ENCODE measurements around the gene PDSS2.

The PDSS2 gene

DNA sequence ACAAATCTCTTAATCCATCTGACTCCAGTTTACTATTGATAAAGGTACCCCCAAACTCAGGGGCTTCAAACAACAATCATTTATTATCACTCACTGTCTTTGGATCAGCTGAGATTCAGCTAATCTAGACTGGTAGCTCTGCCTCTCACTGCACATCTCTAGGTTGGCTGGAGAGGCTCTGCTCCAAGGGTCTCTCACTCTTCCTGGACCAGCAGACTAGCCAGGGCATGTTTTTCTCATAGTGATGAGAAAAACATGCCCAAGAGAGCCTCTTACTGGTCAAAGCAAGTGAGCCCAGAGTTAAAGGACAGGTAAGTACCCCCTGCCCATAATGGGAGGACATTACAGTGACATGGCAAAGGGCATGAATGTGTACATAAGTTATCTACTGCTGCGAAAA lies 228.9 kb downstream of the PDSS2 start:
- Histone ChIP-seq H3K27me3 (ENCODE audit: low read length) (no peaks in the 10 kb centered on the region), H3K9me3 (ENCODE audit: insufficient read depth, low read length) (no peaks in the 10 kb centered on the region), H3K4me2 (ENCODE audit: low read depth, low read length, poor library complexity, severe bottlenecking) (no peak overlapping the region), H3K9me2 (replicated peaks; ENCODE audit: insufficient read depth, low read length) (no peaks in the 10 kb centered on the region), H3F3A (ENCODE audit: insufficient read depth) (no peaks in the 10 kb centered on the region), H3K9ac (ENCODE audit: low read length) (no peak overlapping the region), H3K4me3 (ENCODE audit: insufficient read depth, low read length, poor library complexity, severe bottlenecking) (no peak overlapping the region), H3K79me2 (ENCODE audit: insufficient read depth, low read length) (no peaks in the 10 kb centered on the region), H4K20me1 (ENCODE audit: low read depth, low read length) (no peaks in the 10 kb centered on the region), H3K27ac (ENCODE audit: low read depth, low read length) (no peak overlapping the region), H3K36me3 (ENCODE audit: low read length) (no peaks in the 10 kb centered on the region), H2AFZ (ENCODE audit: low read depth, low read length, severe bottlenecking) (no peak overlapping the region)
- TF ChIP-seq CTCF (IDR thresholded peaks at IDR 0.05; ENCODE audit: insufficient read depth, low read length, poor library complexity, severe bottlenecking) (no peak), EZH2phosphoT487 (conservative IDR thresholded peaks at IDR 0.05; ENCODE audit: low read length) (no peak)

DNA sequence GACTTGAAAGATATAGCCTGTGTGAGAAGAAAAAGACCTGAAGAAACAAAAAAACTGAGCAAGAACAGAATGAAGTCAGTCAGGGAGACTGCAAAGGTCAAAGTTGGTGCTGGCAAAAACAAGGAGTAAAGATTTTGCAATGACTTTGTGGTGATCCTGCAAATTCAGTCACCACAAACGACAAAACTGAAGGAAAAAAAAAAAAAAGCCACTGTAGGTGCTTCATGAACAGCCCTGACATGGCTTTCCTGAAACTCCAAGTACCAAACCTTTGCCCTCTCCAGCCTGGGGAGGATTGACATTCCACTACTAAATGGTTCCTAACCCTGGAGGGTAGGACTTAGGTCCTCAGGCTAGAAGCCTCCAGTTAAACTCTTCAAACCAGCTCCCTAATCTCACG lies 229.3 kb downstream of the PDSS2 start:
- TF ChIP-seq CTCF (IDR thresholded peaks at IDR 0.05; ENCODE audit: insufficient read depth, low read length, poor library complexity, severe bottlenecking) (no peak), EZH2phosphoT487 (conservative IDR thresholded peaks at IDR 0.05; ENCODE audit: low read length) (no peak)
- no peaks in the 10 kb centered on the region for H3F3A ChIP-seq (ENCODE audit: insufficient read depth)
- H4K20me1 ChIP-seq (ENCODE audit: low read depth, low read length) = no peaks in the 10 kb centered on the region
- H3K27ac ChIP-seq (ENCODE audit: low read depth, low read length) = no peak overlapping the region
- H3K9ac ChIP-seq (ENCODE audit: low read length) = no peak overlapping the region
- no peak overlapping the region for H3K4me2 ChIP-seq (ENCODE audit: low read depth, low read length, poor library complexity, severe bottlenecking)
- H3K36me3 ChIP-seq (ENCODE audit: low read length) = no peaks in the 10 kb centered on the region
- no peaks in the 10 kb centered on the region for H3K27me3 ChIP-seq (ENCODE audit: low read length)
- H3K4me3 ChIP-seq (ENCODE audit: insufficient read depth, low read length, poor library complexity, severe bottlenecking) = no peak overlapping the region
- H2AFZ ChIP-seq (ENCODE audit: low read depth, low read length, severe bottlenecking) = no peak overlapping the region
- H3K9me2 ChIP-seq (replicated peaks; ENCODE audit: insufficient read depth, low read length) = no peaks in the 10 kb centered on the region
- H3K79me2 ChIP-seq (ENCODE audit: insufficient read depth, low read length) = no peaks in the 10 kb centered on the region
- H3K9me3 ChIP-seq (ENCODE audit: insufficient read depth, low read length) = no peaks in the 10 kb centered on the region

DNA sequence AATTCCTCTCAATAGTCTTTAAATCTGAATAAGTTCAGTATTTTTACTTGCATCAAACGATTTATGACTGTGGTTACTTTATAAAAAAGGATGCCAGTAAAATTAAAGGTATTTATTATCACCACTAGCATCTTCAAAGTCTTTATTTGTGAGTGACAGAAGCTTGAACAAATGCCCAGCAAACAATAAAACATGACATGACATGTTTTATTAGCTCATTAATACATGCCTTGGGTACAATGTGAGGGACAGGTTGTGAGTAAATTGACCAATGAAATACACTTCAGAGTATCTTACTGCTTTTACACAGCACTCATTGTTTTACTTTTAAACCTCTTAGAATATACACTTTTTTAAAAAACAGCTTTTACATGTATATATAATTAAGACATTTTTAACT lies 230.6 kb downstream of the PDSS2 start:
- TF ChIP-seq CTCF (IDR thresholded peaks at IDR 0.05; ENCODE audit: insufficient read depth, low read length, poor library complexity, severe bottlenecking) (no peak), EZH2phosphoT487 (conservative IDR thresholded peaks at IDR 0.05; ENCODE audit: low read length) (no peak)

DNA sequence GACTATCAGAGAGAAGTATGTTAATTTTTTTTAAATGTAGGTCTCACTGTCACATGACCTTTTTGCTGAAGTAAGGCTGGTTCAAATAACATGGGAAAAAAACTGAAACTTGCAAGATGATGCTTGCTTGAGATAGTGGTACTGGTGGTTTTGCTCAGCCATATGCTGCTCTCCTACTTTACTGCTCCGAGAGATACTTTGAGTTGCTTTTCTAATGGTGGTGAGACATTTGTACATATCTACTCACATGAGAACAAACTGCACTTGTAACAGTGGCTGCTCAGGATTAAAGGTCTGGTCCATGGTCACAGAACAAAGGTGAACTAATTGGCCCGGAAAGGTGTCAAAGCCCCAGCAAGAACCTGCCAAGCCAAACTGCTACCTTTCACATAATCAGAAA lies 237.8 kb downstream of the PDSS2 start:
- no peak overlapping the region for H3K4me2 ChIP-seq (ENCODE audit: low read depth, low read length, poor library complexity, severe bottlenecking)
- H3K9ac ChIP-seq (ENCODE audit: low read length) = no peak overlapping the region
- H3K79me2 ChIP-seq (ENCODE audit: insufficient read depth, low read length) = no peaks in the 10 kb centered on the region
- no peak overlapping the region for H3K4me3 ChIP-seq (ENCODE audit: insufficient read depth, low read length, poor library complexity, severe bottlenecking)
- no peak overlapping the region for H3K27ac ChIP-seq (ENCODE audit: low read depth, low read length)
- H3K36me3 ChIP-seq (ENCODE audit: low read length) = no peaks in the 10 kb centered on the region
- H3K9me3 ChIP-seq (ENCODE audit: insufficient read depth, low read length) = no peaks in the 10 kb centered on the region
- no peaks in the 10 kb centered on the region for H3K27me3 ChIP-seq (ENCODE audit: low read length)
- no peaks in the 10 kb centered on the region for H4K20me1 ChIP-seq (ENCODE audit: low read depth, low read length)
- no peaks in the 10 kb centered on the region for H3F3A ChIP-seq (ENCODE audit: insufficient read depth)
- no peak for TF ChIP-seq CTCF (IDR thresholded peaks at IDR 0.05; ENCODE audit: insufficient read depth, low read length, poor library complexity, severe bottlenecking)
- no peak overlapping the region for H2AFZ ChIP-seq (ENCODE audit: low read depth, low read length, severe bottlenecking)
- no peaks in the 10 kb centered on the region for H3K9me2 ChIP-seq (replicated peaks; ENCODE audit: insufficient read depth, low read length)

More for the DNA sequence above, 230.6 kb downstream of the PDSS2 start:
- Histone ChIP-seq H3K79me2 (ENCODE audit: insufficient read depth, low read length) (no peaks in the 10 kb centered on the region), H3K9me2 (replicated peaks; ENCODE audit: insufficient read depth, low read length) (no peaks in the 10 kb centered on the region), H3F3A (ENCODE audit: insufficient read depth) (no peaks in the 10 kb centered on the region), H3K27me3 (ENCODE audit: low read length) (no peaks in the 10 kb centered on the region), H3K27ac (ENCODE audit: low read depth, low read length) (no peak overlapping the region), H3K4me2 (ENCODE audit: low read depth, low read length, poor library complexity, severe bottlenecking) (no peak overlapping the region), H4K20me1 (ENCODE audit: low read depth, low read length) (no peaks in the 10 kb centered on the region), H3K4me3 (ENCODE audit: insufficient read depth, low read length, poor library complexity, severe bottlenecking) (no peak overlapping the region), H3K9me3 (ENCODE audit: insufficient read depth, low read length) (no peaks in the 10 kb centered on the region), H3K36me3 (ENCODE audit: low read length) (no peaks in the 10 kb centered on the region), H2AFZ (ENCODE audit: low read depth, low read length, severe bottlenecking) (no peak overlapping the region), H3K9ac (ENCODE audit: low read length) (no peak overlapping the region)

Data from SU-DHL-6 (cell line).